ENCODE measurements around the gene MKNK1.

DNA sequence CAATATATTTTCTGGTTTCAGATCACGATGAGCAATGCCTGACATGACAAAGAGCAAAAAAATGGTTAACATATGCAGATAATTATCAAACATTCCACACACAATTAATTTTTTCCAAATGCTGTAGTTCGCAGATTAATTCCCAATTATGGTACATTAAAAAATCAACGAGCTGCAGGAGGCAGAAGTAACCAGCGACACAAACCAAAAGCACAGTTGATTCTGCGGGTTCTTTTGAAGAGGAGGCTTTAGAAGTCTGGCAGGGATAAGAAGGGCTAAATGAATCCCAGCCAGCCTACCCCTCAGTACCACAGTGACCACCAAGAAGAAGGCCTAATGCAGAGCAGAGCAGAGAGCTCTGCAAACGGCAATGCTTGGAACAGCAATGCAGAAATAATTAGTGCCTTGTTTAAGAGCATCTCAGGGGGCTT lies 35.6 kb downstream of the MKNK1 start:
- TF ChIP-seq POLR2A (IDR thresholded peaks at IDR 0.05; ENCODE audit: low read length) (no peak), GATA1 (IDR thresholded peaks at IDR 0.05; ENCODE audit: low read depth, low read length) (no peak)
